Fibroblast of lung (primary cell): ENCODE data around the gene WT1. TPM values are rescaled to one million over a fixed set of nuclear protein-coding genes. Genes with fewer than 3 reads are reported as not detected.

Experiments used
- DNase-seq, 2 donors: peaks; one replicate each; pipeline versions ENCODE4 v3.0.0 to v3.0.0-alpha.2; 2010; ENCODE audit warnings: low read depth in 2 of 2
- H2AFZ ChIP-seq: 2 replicates; pipeline ENCODE4 v1.5.1; 2012; ENCODE audit warnings: low read length, control low read depth, inconsistent platforms
- H3K27ac ChIP-seq: 2 replicates; pipeline ENCODE4 v1.5.1; 2011; ENCODE audit warnings: low read length, control low read depth; ENCODE audit not compliant: insufficient read depth
- H3K27me3 ChIP-seq: 2 replicates; pipeline ENCODE4 v1.5.1; 2011; ENCODE audit warnings: mild to moderate bottlenecking, low read length; ENCODE audit not compliant: control insufficient read depth, insufficient read depth
- H3K36me3 ChIP-seq: 2 replicates; pipeline ENCODE4 v1.5.1; 2011; ENCODE audit warnings: low read length; ENCODE audit not compliant: control insufficient read depth, insufficient read depth
- H3K4me1 ChIP-seq: 2 replicates; pipeline ENCODE4 v1.5.1; 2011; ENCODE audit warnings: low read length; ENCODE audit not compliant: control insufficient read depth, insufficient read depth; ENCODE audit errors: extremely low read depth
- H3K4me2 ChIP-seq: 2 replicates; pipeline ENCODE4 v1.5.1; 2011; ENCODE audit warnings: low read length, control low read depth; ENCODE audit not compliant: insufficient read depth; ENCODE audit errors: extremely low read depth
- H3K4me3 ChIP-seq, 4 experiments: fragments of 200-600 bp in 1 of 4; sonication (generic) in 1 of 4; replicated peaks in 1 of 4; 2 replicates each; pipeline ENCODE4 v1.5.1; 2011 to 2016; ENCODE audit warnings: low read length in 4 of 4, low read depth in 3 of 4, mild to moderate bottlenecking in 3 of 4, control low read depth in 2 of 4, inconsistent platforms in 1 of 4, mixed read lengths in 1 of 4; ENCODE audit not compliant: insufficient read depth in 1 of 4; ENCODE audit errors: control extremely low read depth in 1 of 4
- H3K79me2 ChIP-seq: 2 replicates; pipeline ENCODE4 v1.5.1; 2012; ENCODE audit warnings: mild to moderate bottlenecking, low read length, inconsistent platforms; ENCODE audit not compliant: control insufficient read depth, insufficient read depth
- H3K9ac ChIP-seq: 2 replicates; pipeline ENCODE4 v1.5.1; 2011; ENCODE audit warnings: mild to moderate bottlenecking, low read length, control low read depth; ENCODE audit not compliant: insufficient read depth
- H3K9me3 ChIP-seq: 2 replicates; pipeline ENCODE4 v1.5.1; 2012; ENCODE audit warnings: low read depth, low read length; ENCODE audit not compliant: control insufficient read depth, insufficient read depth
- H4K20me1 ChIP-seq: 2 replicates; pipeline ENCODE4 v1.5.1; 2011; ENCODE audit warnings: low read length; ENCODE audit not compliant: control insufficient read depth, insufficient read depth; ENCODE audit errors: extremely low read depth
- CTCF ChIP-seq, 2 donors: IDR thresholded peaks in 1 of 2; conservative IDR thresholded peaks in 1 of 2; 1 replicate in 1 of 2; 2 replicates in 1 of 2; pipeline ENCODE4 v1.5.1; 2011 to 2012; ENCODE audit warnings: low read length in 2 of 2, control low read depth in 1 of 2, inconsistent platforms in 1 of 2, low read depth in 1 of 2, mild to moderate bottlenecking in 1 of 2
- EZH2 ChIP-seq: IDR thresholded peaks from 2 replicates; pipeline ENCODE4 v1.5.1; 2012; ENCODE audit warnings: low read length, control low read depth, mild to moderate bottlenecking; ENCODE audit errors: missing control alignments
- polyA plus RNA-seq, 2 donors: library from polyadenylated mRNA; depleted of rRNA in 1 of 2; stranded (reverse) in 1 of 2; unstranded in 1 of 2; fragments of >200 nt; gene quantifications; 2 replicates each; pipeline ENCODE4 v1.2.1, GENCODE V29; 2011 to 2012; ENCODE audit warnings: missing spikeins in 1 of 2
- total RNA-seq: library from RNA; depleted of rRNA; stranded (reverse); fragments of >200 nt; gene quantifications from 2 replicates; pipeline ENCODE4 v1.2.1, GENCODE V29; 2014

WT1 gene
- total and polyA plus RNA-seq, 2 donors (not counting 1 experiment from before 2014, with no cell fraction given) = not detected

DNA sequence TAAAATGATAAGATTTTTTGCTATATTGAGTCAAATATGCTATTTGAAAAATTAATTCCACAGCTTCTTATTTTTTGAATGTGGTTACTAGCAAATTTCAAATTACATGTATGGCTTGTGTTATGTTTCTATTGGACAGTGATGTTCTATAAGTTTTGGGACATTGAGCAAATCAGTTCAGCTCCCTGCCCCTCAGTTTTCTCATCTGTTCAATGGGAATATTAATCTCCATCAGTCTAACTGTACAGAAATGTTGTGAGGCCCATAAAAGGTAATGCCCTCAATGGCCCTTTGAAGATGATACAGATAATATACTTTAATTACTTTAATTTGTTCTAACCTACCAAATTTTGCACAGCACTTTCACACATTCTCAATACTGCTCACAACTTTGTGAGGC lies 15.2 kb downstream of the WT1 start:
- Histone ChIP-seq H3K36me3 (no peaks in the 10 kb centered on the region), H3K79me2 (no peaks in the 10 kb centered on the region), H3K4me2 (no peak overlapping the region), H4K20me1 (no peaks in the 10 kb centered on the region), H3K27me3 (peaks cover 1% of the 10 kb centered on the region), H3K9me3 (no peaks in the 10 kb centered on the region), H3K4me3 (no peak overlapping the region), H3K4me1 (no peaks in the 10 kb centered on the region), H3K9ac (no peak overlapping the region), H2AFZ (no peak overlapping the region), H3K27ac (no peak overlapping the region)
- TF ChIP-seq EZH2 (no peak), CTCF (conservative IDR thresholded peaks at IDR 0.05 in 1 of 2, IDR thresholded peaks at IDR 0.05 in 1 of 2; ENCODE audit: low read depth in 1 of 2, low read length in 2 of 2) (no peak)
- no peak for DNase-seq

DNA sequence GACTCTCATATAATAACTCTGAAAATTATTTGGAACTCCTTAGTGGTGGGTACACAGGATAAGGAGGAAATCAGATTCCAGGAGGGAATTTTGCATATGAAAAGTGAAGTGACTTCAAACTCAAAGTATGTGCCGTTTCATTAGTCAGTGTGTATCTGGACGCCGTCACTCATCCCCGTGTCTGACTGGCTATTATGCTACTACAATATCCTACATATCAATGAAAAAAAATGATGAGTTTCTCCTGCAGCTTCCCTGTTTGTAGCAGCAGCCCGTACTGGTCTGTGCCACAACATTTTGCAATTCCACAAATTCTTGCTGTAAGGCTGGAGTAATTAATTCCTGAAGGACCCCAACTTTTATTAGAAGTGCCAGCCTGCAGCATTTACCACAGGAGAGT lies 16.5 kb downstream of the WT1 start:
- Histone ChIP-seq H3K4me2 (no peak overlapping the region), H3K4me1 (no peaks in the 10 kb centered on the region), H2AFZ (no peak overlapping the region), H3K79me2 (no peaks in the 10 kb centered on the region), H3K27ac (no peak overlapping the region), H3K9me3 (no peaks in the 10 kb centered on the region), H3K27me3 (no peaks in the 10 kb centered on the region), H4K20me1 (no peaks in the 10 kb centered on the region), H3K4me3 (no peak overlapping the region), H3K9ac (no peak overlapping the region), H3K36me3 (no peaks in the 10 kb centered on the region)
- no peak for DNase-seq
- no peak for TF ChIP-seq EZH2
- TF ChIP-seq CTCF (conservative IDR thresholded peaks at IDR 0.05 in 1 of 2, IDR thresholded peaks at IDR 0.05 in 1 of 2; ENCODE audit: low read depth in 1 of 2, low read length in 2 of 2) = no peak

DNA sequence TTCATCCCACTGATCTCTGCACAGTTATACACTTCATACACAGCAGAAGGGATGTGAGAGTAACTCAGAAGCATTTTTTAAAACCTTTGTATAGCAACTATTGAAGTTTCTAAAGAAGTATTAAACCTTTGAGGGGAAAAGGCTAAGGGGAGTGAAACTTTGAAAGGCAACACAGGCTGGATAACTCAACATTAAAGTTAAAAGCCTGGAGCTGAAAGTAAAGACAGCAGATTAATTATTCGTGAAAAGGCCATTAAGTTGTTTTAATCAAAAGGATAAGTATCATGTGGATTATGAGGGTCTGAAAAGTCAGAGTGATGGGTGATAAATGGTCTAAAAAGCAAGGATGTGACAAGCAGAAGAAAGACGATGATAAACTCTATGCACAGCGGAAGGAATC lies 17.5 kb downstream of the WT1 start:
- no peaks in the 10 kb centered on the region for H3K9me3 ChIP-seq
- no peaks in the 10 kb centered on the region for H3K27me3 ChIP-seq

More for the DNA sequence above, 17.5 kb downstream of the WT1 start:
- no peak overlapping the region for H3K9ac ChIP-seq
- TF ChIP-seq EZH2 (no peak), CTCF (conservative IDR thresholded peaks at IDR 0.05 in 1 of 2, IDR thresholded peaks at IDR 0.05 in 1 of 2; ENCODE audit: low read depth in 1 of 2, low read length in 2 of 2) (no peak)
- no peaks in the 10 kb centered on the region for H4K20me1 ChIP-seq
- H2AFZ ChIP-seq = no peak overlapping the region
- H3K4me1 ChIP-seq = no peaks in the 10 kb centered on the region
- H3K36me3 ChIP-seq = no peaks in the 10 kb centered on the region
- no peak overlapping the region for H3K4me3 ChIP-seq
- no peaks in the 10 kb centered on the region for H3K79me2 ChIP-seq
- no peak for DNase-seq
- no peak overlapping the region for H3K4me2 ChIP-seq
- H3K27ac ChIP-seq = no peak overlapping the region
